ENCODE data around the gene ISG20L2.

ISG20L2 gene

GRCh38 chr1:156728599-156729462 is at the start of gene ISG20L2:
ISG20L2 (minus strand) TSS chr1:156728766; CDS start chr1:156727652, 1,114 bp downstream.
- Histone ChIP-seq H3K27me3 (ENCODE audit: control insufficient read depth in 1 of 2, insufficient read depth in 2 of 2, low read length in 2 of 2) (no peaks in the 10 kb centered on the region), H3K4me1 (ENCODE audit: insufficient read depth, low read length) (peaks cover 42% of the 10 kb centered on the region), H3K4me3 (ENCODE audit: low read depth in 1 of 2, low read length in 2 of 2) (peak within 1 kb of the TSS; percentile 93 to 99), H3K9me3 (ENCODE audit: low read length) (no peaks in the 10 kb centered on the region), H3K27ac (ENCODE audit: low read depth, low read length) (peak within 1 kb of the TSS; percentile 97), H3K36me3 (ENCODE audit: insufficient read depth, low read length) (peaks cover 47% of the 10 kb centered on the region), H3K9ac (ENCODE audit: low read length) (peak within 1 kb of the TSS; percentile 100)

- Histone ChIP-seq H3K4me3 (ENCODE audit: low read depth in 1 of 2, low read length in 2 of 2) (no peak overlapping the region), H3K4me1 (ENCODE audit: insufficient read depth, low read length) (peaks cover 15% of the 10 kb centered on the region), H3K27me3 (ENCODE audit: control insufficient read depth in 1 of 2, insufficient read depth in 2 of 2, low read length in 2 of 2) (no peaks in the 10 kb centered on the region), H3K36me3 (ENCODE audit: insufficient read depth, low read length) (peaks cover 5% of the 10 kb centered on the region), H3K27ac (ENCODE audit: low read depth, low read length) (no peak overlapping the region), H3K9me3 (ENCODE audit: low read length) (no peaks in the 10 kb centered on the region), H3K9ac (ENCODE audit: low read length) (no peak overlapping the region)
Observed at GRCh38 chr1:156777573-156777972, 49.0 kb upstream of the ISG20L2 start.

GRCh38 chr1:156776942-156777341 is 48.4 kb upstream of the ISG20L2 start:
- H3K36me3 ChIP-seq (ENCODE audit: insufficient read depth, low read length) = no peaks in the 10 kb centered on the region
- no peaks in the 10 kb centered on the region for H3K27me3 ChIP-seq (ENCODE audit: control insufficient read depth in 1 of 2, insufficient read depth in 2 of 2, low read length in 2 of 2)
- no peaks in the 10 kb centered on the region for H3K9me3 ChIP-seq (ENCODE audit: low read length)
- no peak overlapping the region for H3K4me3 ChIP-seq (ENCODE audit: low read depth in 1 of 2, low read length in 2 of 2)
- no peak overlapping the region for H3K9ac ChIP-seq (ENCODE audit: low read length)
- no peak overlapping the region for H3K27ac ChIP-seq (ENCODE audit: low read depth, low read length)
- peaks cover 19% of the 10 kb centered on the region for H3K4me1 ChIP-seq (ENCODE audit: insufficient read depth, low read length)

DNA sequence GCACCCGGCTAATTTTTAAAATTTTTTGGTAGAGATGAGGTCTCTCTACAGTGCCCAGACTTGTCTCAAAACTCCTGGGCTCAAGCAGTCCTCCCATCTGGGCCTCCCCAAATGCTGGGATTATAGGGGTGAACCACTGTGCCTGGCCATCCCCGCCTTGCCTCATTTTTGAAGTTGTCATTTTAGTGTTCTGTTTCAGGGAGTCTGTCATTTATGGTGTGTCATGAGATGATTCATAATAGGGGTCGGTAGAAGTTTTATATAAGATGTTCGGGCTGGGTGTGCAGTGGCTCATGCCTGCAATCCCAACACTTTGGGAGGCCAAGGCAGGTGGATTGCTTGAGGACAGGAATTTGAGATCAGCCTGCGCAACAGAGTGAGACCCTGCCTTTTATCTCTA is 47.2 kb upstream of the ISG20L2 start:
- Histone ChIP-seq H3K4me3 (ENCODE audit: low read depth in 1 of 2, low read length in 2 of 2) (no peak overlapping the region), H3K9ac (ENCODE audit: low read length) (no peak overlapping the region), H3K9me3 (ENCODE audit: low read length) (no peaks in the 10 kb centered on the region), H3K36me3 (ENCODE audit: insufficient read depth, low read length) (peaks cover 7% of the 10 kb centered on the region), H3K4me1 (ENCODE audit: insufficient read depth, low read length) (peaks cover 25% of the 10 kb centered on the region), H3K27ac (ENCODE audit: low read depth, low read length) (no peak overlapping the region), H3K27me3 (ENCODE audit: control insufficient read depth in 1 of 2, insufficient read depth in 2 of 2, low read length in 2 of 2) (no peaks in the 10 kb centered on the region)

DNA sequence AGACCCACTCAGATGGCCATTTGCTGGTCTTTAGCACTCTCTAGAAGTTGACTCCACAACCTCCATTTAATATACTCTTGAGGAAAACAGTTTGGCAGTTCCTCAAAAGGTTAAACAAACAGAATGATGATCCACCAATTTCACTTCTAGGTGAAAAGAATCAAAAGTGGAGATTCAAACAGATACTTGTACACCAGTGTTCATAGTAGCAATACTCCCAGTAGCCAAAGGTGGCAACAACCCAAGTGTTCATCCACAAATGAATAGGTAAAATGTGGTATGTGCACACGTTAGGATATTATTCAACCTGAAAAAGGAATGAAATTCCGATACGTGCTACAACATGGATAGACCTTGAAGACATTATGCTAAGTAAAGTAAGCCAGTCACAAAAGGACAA is 45.0 kb upstream of the ISG20L2 start:
- Histone ChIP-seq H3K4me3 (ENCODE audit: low read depth in 1 of 2, low read length in 2 of 2) (no peak overlapping the region), H3K9ac (ENCODE audit: low read length) (no peak overlapping the region), H3K9me3 (ENCODE audit: low read length) (no peaks in the 10 kb centered on the region), H3K27me3 (ENCODE audit: control insufficient read depth in 1 of 2, insufficient read depth in 2 of 2, low read length in 2 of 2) (no peaks in the 10 kb centered on the region), H3K36me3 (ENCODE audit: insufficient read depth, low read length) (peaks cover 10% of the 10 kb centered on the region), H3K27ac (ENCODE audit: low read depth, low read length) (no peak overlapping the region), H3K4me1 (ENCODE audit: insufficient read depth, low read length) (peaks cover 42% of the 10 kb centered on the region)

DNA sequence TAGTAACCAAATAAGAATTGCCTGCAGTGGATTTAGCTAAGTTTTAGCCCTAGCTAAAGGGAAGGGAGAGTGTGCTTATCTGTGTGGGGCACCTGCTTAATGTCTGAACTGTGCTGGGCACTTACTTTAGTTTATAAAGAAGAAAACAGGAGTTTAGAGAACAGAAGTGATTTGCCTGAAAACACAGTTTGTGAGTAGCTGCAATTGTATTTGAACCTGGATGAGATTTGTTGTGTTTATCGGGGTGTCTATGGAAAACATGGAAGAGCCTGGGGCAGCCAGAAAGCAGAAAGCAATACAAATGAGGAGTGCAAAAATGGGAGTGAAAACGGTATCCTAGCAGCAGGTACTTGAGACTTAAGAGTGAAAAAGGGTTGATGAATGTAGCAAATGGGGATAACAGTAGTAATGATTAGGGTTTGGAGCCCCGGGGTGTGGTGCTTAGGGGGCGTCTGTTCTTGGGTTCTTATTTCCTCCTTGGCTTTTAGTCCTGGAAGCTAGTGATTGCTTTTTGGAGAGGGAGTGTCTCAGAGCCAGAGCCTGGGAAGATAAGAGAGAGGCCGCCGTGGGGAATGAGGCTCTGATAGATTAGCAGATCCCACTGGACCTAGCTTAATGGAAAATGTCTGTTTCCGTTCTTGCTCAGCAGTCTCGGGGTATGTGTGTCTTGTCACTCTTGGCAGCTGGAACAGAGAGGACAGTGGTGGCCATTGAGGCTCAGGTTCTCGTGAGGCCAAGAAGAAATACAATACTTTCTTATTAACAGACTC is 44.3 kb upstream of the ISG20L2 start:
- Histone ChIP-seq H3K9ac (ENCODE audit: low read length) (peak overlapping the region; percentile 5), H3K27ac (ENCODE audit: low read depth, low read length) (no peak overlapping the region), H3K27me3 (ENCODE audit: control insufficient read depth in 1 of 2, insufficient read depth in 2 of 2, low read length in 2 of 2) (no peaks in the 10 kb centered on the region), H3K9me3 (ENCODE audit: low read length) (no peaks in the 10 kb centered on the region), H3K36me3 (ENCODE audit: insufficient read depth, low read length) (peaks cover 10% of the 10 kb centered on the region), H3K4me3 (ENCODE audit: low read depth in 1 of 2, low read length in 2 of 2) (no peak overlapping the region), H3K4me1 (ENCODE audit: insufficient read depth, low read length) (peaks cover 46% of the 10 kb centered on the region)

DNA sequence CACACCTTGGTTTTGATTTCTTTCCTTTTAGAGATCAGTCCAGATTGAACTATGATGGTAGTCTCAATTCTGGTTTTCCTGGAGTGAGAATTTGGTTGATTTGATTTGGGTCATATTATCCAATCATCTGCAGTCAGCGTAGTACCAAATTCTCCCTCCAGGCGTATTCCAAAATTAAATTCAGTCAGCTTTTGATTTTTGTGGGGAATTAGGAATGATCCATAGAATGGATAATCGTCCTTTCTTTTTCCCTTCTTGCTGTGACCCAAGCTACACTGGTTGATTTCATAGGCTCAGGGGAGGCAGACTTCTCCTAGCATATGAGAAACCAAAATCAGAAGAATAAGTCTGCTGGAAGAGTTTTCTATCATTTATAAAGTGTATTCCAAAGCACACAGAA is 43.7 kb upstream of the ISG20L2 start:
- no peak overlapping the region for H3K27ac ChIP-seq (ENCODE audit: low read depth, low read length)

DNA sequence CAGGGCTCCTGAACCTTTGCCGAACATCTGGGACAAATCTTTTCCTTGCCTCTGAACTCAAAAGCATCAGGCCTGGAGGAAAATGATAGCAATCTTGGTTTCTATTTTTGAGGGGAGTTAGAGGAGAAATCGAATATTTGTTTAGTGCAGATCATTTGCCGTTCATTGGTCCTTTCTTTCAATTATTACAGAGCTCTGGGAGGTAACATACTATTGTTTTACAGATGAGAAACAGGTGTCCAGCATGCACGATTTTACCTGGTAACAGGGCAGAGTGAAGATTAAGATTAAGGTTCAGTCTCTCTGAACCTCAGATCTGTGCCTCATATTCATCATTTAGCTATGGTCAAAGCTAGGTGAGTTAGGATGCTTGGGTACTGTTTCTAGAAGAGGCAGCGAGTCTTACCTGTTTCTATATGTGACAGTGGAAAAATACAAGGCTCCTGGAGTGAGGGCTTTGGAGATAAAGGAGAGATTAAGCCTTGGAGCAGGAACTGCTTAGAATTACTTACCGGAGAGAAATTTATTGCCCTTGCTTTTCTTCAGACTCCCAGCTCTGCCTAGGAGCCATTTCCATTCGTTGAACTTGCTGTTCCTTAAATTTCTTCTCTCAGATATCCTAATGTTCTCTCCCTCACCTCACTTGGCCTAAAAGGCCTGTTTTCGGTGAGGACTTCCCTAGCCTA is 40.2 kb upstream of the ISG20L2 start:
- Histone ChIP-seq H3K36me3 (ENCODE audit: insufficient read depth, low read length) (peaks cover 10% of the 10 kb centered on the region), H3K4me1 (ENCODE audit: insufficient read depth, low read length) (peaks cover 50% of the 10 kb centered on the region), H3K27me3 (ENCODE audit: control insufficient read depth in 1 of 2, insufficient read depth in 2 of 2, low read length in 2 of 2) (no peaks in the 10 kb centered on the region), H3K9ac (ENCODE audit: low read length) (peak overlapping the region; percentile 95), H3K27ac (ENCODE audit: low read depth, low read length) (no peak overlapping the region), H3K4me3 (ENCODE audit: low read depth in 1 of 2, low read length in 2 of 2) (peak overlapping the region; percentile 75 to 96), H3K9me3 (ENCODE audit: low read length) (no peaks in the 10 kb centered on the region)

More for the DNA sequence above, 43.7 kb upstream of the ISG20L2 start:
- peaks cover 41% of the 10 kb centered on the region for H3K4me1 ChIP-seq (ENCODE audit: insufficient read depth, low read length)
- H3K9me3 ChIP-seq (ENCODE audit: low read length) = no peaks in the 10 kb centered on the region
- no peak overlapping the region for H3K9ac ChIP-seq (ENCODE audit: low read length)
- no peak overlapping the region for H3K4me3 ChIP-seq (ENCODE audit: low read depth in 1 of 2, low read length in 2 of 2)
- no peaks in the 10 kb centered on the region for H3K27me3 ChIP-seq (ENCODE audit: control insufficient read depth in 1 of 2, insufficient read depth in 2 of 2, low read length in 2 of 2)
- peaks cover 10% of the 10 kb centered on the region for H3K36me3 ChIP-seq (ENCODE audit: insufficient read depth, low read length)

GRCh38 chr1:156767879-156768604 is 39.5 kb upstream of the ISG20L2 start:
- peaks cover 10% of the 10 kb centered on the region for H3K36me3 ChIP-seq (ENCODE audit: insufficient read depth, low read length)
- peak overlapping the region; percentile 62 for H3K27ac ChIP-seq (ENCODE audit: low read depth, low read length)
- peak overlapping the region; percentile 95 for H3K9ac ChIP-seq (ENCODE audit: low read length)
- H3K4me1 ChIP-seq (ENCODE audit: insufficient read depth, low read length) = peaks cover 46% of the 10 kb centered on the region
- H3K9me3 ChIP-seq (ENCODE audit: low read length) = no peaks in the 10 kb centered on the region
- H3K27me3 ChIP-seq (ENCODE audit: control insufficient read depth in 1 of 2, insufficient read depth in 2 of 2, low read length in 2 of 2) = no peaks in the 10 kb centered on the region
- H3K4me3 ChIP-seq (ENCODE audit: low read depth in 1 of 2, low read length in 2 of 2) = peak overlapping the region; percentile 75 to 96

- Histone ChIP-seq H3K4me3 (ENCODE audit: low read depth in 1 of 2, low read length in 2 of 2) (peak within 1 kb of the TSS; percentile 75 to 96), H3K27ac (ENCODE audit: low read depth, low read length) (peak within 1 kb of the TSS; percentile 79), H3K9ac (ENCODE audit: low read length) (peak within 1 kb of the TSS; percentile 95), H3K4me1 (ENCODE audit: insufficient read depth, low read length) (peaks cover 38% of the 10 kb centered on the region), H3K9me3 (ENCODE audit: low read length) (no peaks in the 10 kb centered on the region), H3K36me3 (ENCODE audit: insufficient read depth, low read length) (peaks cover 10% of the 10 kb centered on the region), H3K27me3 (ENCODE audit: control insufficient read depth in 1 of 2, insufficient read depth in 2 of 2, low read length in 2 of 2) (no peaks in the 10 kb centered on the region)
Observed at GRCh38 chr1:156767101-156767878, 38.7 kb upstream of the ISG20L2 start, which contains the start of gene PRCC. PRCC (plus strand) TSS chr1:156767535; CDS start chr1:156767772, 237 bp downstream.

Data from muscle layer of colon (tissue), 2 donors.